Lung (tissue), 12 donors: ENCODE data around the gene STARD8. TPM values are rescaled to one million over a fixed set of nuclear protein-coding genes. Genes with fewer than 3 reads are reported as not detected.

Experiments
- ATAC-seq: fragments of 200-7000 bp; cut with Tn5 transposase; one replicate; pipeline ENCODE4 v1.9.1; 2020; ENCODE audit warnings: moderate number of reproducible peaks; ENCODE audit not compliant: insufficient read depth, low FRiP score
- DNase-seq, 3 donors: peaks; one replicate each; pipeline ENCODE4 v3.0.0-alpha.2; 2013 to 2017
- H3K27ac ChIP-seq, 2 donors: one replicate each; pipeline ENCODE4 v1.5.1; 2013; ENCODE audit warnings: mild to moderate bottlenecking in 2 of 2, moderate library complexity in 2 of 2, control low read depth in 1 of 2, inconsistent platforms in 1 of 2, low read depth in 1 of 2, low read length in 1 of 2
- H3K27me3 ChIP-seq, 3 donors: one replicate each; pipeline ENCODE4 v1.5.1; 2013; ENCODE audit warnings: low read length in 2 of 3; ENCODE audit not compliant: control insufficient read depth in 3 of 3, insufficient read depth in 3 of 3
- H3K36me3 ChIP-seq, 4 donors: one replicate each; pipeline ENCODE4 v1.5.1; 2013; ENCODE audit warnings: low read length in 4 of 4, mild to moderate bottlenecking in 1 of 4, moderate library complexity in 1 of 4; ENCODE audit not compliant: control insufficient read depth in 4 of 4, insufficient read depth in 4 of 4
- H3K4me1 ChIP-seq, 5 donors: one replicate each; pipeline ENCODE4 v1.5.1; 2013; ENCODE audit warnings: low read length in 5 of 5, mild to moderate bottlenecking in 2 of 5, moderate library complexity in 1 of 5; ENCODE audit not compliant: control insufficient read depth in 5 of 5, insufficient read depth in 5 of 5
- H3K4me3 ChIP-seq: one replicate; pipeline ENCODE4 v1.5.1; 2013; ENCODE audit warnings: mild to moderate bottlenecking, control low read depth, moderate library complexity
- H3K9ac ChIP-seq, 2 donors: one replicate each; pipeline ENCODE4 v1.5.1; 2013; ENCODE audit warnings: low read length in 2 of 2, control low read depth in 1 of 2; ENCODE audit not compliant: insufficient read depth in 1 of 2
- H3K9me3 ChIP-seq, 4 donors: one replicate each; pipeline ENCODE4 v1.5.1; 2013; ENCODE audit warnings: low read length in 3 of 4, mild to moderate bottlenecking in 1 of 4, moderate library complexity in 1 of 4; ENCODE audit not compliant: control insufficient read depth in 4 of 4, insufficient read depth in 3 of 4
- whole genome bisulfite sequencing, 2 donors: extraction: QIAGEN DNeasy Blood & Tissue Kit; methylation state at CpG; one replicate each; pipeline ENCODE4 v1.1.7; 2013; 5-methylcytosine and 5-hydroxymethylcytosine counted together
- polyA plus RNA-seq, 2 donors: library from polyadenylated mRNA; stranded (reverse); fragments of 200-250 nt; gene quantifications; one replicate each; pipeline ENCODE4 v1.2.1, GENCODE V29; 2013
- total RNA-seq, 2 donors: library from RNA; depleted of rRNA in 1 of 2; stranded (reverse); fragments of >200 nt in 1 of 2; gene quantifications; one replicate each; pipeline ENCODE4 v1.2.1, GENCODE V29; 2014 to 2021
- TF ChIP-seq, protein P1 (sequence below): IDR thresholded peaks from 2 replicates; pipeline ENCODE4 v1.5.1; 2012; ENCODE audit warnings: mild to moderate bottlenecking; ENCODE audit errors: control extremely low read depth, extremely low read depth
- donor health status: control.
- donor health status: control.
- donor health status: Bipolar disorder and iron deficiency.
- donor health status: healthy.
- donor health status: DM: yes; HTN: yes; CAD: no.

The STARD8 gene
- total and polyA plus RNA-seq, 4 donors, result 5.7 to 20.2 (median 18.5) TPM

DNA sequence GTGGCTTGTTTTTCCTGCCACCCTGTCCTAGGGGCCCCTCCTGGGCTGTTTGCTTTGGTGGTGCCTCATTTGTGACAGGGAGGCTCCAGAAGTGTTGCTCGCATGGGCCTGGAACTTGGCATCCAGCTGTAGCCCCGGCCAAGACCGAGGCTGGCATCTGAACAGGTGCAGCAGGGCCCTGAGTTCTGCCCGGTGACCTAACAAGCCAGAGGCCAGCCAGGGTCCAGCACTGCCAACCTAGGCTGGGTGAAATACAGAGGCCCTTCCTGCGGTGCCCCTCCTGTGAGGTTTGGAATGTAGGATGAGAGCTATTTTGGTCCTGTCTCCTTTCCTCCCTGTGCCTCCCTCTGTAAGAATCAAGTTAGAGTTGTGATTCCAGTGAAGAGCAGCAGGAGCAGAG, 58.5 kb downstream of the STARD8 start:
- Histone ChIP-seq H3K4me3 (no peak overlapping the region), H3K4me1 (peaks cover 0 to 33% (median 0%) of the 10 kb centered on the region in 5 donors), H3K27ac (no peak overlapping the region), H3K9ac (no peak overlapping the region), H3K27me3 (no peaks in the 10 kb centered on the region), H3K36me3 (no peaks in the 10 kb centered on the region), H3K9me3 (no peaks in the 10 kb centered on the region)
- no peak for DNase-seq
- no peak for ATAC-seq
- TF ChIP-seq, protein P1, sequence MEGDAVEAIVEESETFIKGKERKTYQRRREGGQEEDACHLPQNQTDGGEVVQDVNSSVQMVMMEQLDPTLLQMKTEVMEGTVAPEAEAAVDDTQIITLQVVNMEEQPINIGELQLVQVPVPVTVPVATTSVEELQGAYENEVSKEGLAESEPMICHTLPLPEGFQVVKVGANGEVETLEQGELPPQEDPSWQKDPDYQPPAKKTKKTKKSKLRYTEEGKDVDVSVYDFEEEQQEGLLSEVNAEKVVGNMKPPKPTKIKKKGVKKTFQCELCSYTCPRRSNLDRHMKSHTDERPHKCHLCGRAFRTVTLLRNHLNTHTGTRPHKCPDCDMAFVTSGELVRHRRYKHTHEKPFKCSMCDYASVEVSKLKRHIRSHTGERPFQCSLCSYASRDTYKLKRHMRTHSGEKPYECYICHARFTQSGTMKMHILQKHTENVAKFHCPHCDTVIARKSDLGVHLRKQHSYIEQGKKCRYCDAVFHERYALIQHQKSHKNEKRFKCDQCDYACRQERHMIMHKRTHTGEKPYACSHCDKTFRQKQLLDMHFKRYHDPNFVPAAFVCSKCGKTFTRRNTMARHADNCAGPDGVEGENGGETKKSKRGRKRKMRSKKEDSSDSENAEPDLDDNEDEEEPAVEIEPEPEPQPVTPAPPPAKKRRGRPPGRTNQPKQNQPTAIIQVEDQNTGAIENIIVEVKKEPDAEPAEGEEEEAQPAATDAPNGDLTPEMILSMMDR, result no peak
- 78 to 79% methylated on average over 5 of the region's 5 CpGs for WGBS, 2 donors

DNA sequence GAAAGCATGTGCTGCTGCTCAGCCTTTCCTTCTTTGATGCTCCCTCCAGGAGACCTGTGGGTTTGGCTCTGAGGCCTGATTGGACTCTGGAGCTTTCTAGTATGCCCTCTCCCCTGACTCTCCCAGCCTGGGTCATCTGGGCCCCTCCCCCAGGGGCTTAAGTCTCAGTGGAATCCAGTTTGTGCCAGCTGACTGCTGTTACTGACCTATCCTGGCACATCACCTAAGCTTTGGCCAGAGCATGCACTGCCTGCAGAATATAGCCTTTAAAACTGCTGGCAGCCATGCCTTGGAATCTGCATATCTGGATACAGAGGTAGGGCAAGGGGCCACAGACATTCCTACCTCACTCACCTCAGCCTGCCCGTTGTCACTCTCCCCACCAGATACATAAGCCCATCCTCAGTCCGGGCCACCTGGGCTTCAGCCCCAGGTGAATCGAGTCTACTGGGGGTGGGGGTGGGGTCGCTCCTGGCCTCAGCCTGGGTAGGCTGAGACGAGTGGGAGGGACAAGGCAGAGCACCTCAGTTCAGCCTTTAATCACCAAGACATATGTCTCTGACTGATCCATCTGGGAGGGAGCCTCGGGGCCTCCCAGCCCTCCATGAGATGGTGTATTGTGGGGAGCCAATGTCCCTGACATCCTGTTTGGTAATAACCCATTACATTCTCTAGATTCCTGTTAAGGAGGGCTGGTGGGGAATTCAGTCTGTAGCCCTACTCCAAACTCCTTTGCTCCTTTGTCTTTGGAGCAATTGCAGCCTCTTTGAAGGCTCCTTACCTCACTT, 61.2 kb downstream of the STARD8 start:
- 55 to 63% methylated on average over 5 to 6 of the region's 6 CpGs for WGBS, 2 donors
- H3K27ac ChIP-seq, result no peak overlapping the region
- no peak for ATAC-seq

DNA sequence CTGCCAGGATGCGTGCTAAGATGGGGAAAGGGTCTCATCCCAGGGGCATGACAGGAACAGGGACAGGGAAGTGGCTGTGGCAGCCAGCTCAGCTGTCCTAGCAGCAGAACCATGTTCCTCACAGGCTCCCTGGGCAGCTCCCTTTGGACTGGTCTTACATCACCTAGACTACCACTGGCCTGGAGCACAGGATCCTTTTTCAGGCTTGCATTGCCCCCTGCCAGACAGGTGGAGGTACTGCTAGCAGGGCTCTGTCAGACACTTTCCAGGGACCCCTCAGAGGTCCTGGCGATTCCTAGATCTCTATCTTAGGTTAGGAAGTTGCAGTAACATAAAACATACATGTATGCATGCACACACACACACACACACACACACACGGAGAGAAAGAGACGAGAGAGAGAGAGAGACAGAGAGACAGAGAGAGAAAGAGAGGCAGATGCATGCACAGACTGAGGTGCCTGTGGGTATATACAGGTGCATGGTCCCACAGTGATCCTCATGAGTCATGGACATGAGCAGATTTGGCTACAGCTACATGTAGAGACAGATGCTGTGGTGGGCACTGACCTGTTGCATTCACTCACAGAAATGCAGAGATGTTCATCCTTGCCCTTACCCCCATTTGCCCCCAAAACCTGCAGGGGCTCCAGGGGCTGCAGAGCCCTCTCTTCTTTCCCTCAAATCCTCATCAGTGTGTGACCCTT, 63.6 kb downstream of the STARD8 start:
- 34 to 61% methylated on average over 3 to 4 of the region's 4 CpGs for WGBS, 2 donors
- Histone ChIP-seq H3K9me3 (no peaks in the 10 kb centered on the region), H3K27ac (peak overlapping the region in 1 of 2 donors; percentile 27), H3K9ac (no peak overlapping the region), H3K4me3 (no peak overlapping the region), H3K4me1 (peaks cover 0 to 6% (median 0%) of the 10 kb centered on the region in 5 donors), H3K27me3 (peaks cover 0 to 2% (median 0%) of the 10 kb centered on the region in 3 donors), H3K36me3 (peaks cover 0 to 7% (median under 1%) of the 10 kb centered on the region in 4 donors)
- no peak for ATAC-seq
- DNase-seq, result peak; percentile 22 to 39 (median 25)
- TF ChIP-seq, protein P1, result peak; percentile 40

More for the DNA sequence above, 61.2 kb downstream of the STARD8 start:
- TF ChIP-seq, protein P1, result no peak
- no peak overlapping the region for H3K9ac ChIP-seq
- H3K4me3 ChIP-seq, result no peak overlapping the region
- no peaks in the 10 kb centered on the region for H3K36me3 ChIP-seq
- H3K4me1 ChIP-seq, result peaks cover 0 to 19% (median 0%) of the 10 kb centered on the region in 5 donors
- H3K27me3 ChIP-seq, result peaks cover 0 to under 1% (median 0%) of the 10 kb centered on the region in 3 donors
- DNase-seq, result no peak
- H3K9me3 ChIP-seq, result no peaks in the 10 kb centered on the region
